ENCODE results near the gene PJA2.

The PJA2 gene

DNA sequence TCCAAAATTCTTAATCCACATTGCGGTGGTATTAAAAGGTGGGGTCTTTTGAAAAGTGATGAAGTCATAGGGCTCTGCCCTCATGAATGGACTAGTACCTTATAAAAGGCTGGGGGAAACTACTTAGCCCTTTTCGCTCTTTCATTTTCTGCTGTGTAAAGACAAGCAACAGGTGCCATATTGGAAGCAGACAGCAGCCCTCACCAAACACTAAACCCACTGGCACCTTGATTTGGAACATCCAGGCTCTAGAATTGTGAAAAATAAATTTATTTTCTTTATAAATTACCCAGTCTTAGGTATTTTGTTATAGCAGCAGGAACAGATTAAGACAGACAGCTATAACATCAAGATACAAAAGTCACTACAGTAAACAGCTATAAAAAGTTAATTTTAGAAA lies 12.8 kb downstream of the PJA2 start:
- Histone ChIP-seq H3K9me3 (ENCODE audit: insufficient read depth, low read length, severe bottlenecking) (peaks cover 2% of the 10 kb centered on the region), H2AFZ (ENCODE audit: low read depth, low read length) (no peak overlapping the region), H4K20me1 (ENCODE audit: insufficient read depth, low read length) (peaks cover 22% of the 10 kb centered on the region; the same call in 1 of the 2 replicates), H3K27me3 (ENCODE audit: insufficient read depth, low read length, poor library complexity) (no peaks in the 10 kb centered on the region), H3K4me1 (ENCODE audit: insufficient read depth, low read length) (no peaks in the 10 kb centered on the region), H3K27ac (ENCODE audit: low read length) (no peak overlapping the region), H3K9ac (ENCODE audit: low read depth, low read length) (no peak overlapping the region), H3K4me2 (ENCODE audit: insufficient read depth, low read length) (no peak overlapping the region), H3K36me3 (ENCODE audit: insufficient read depth, low read length) (peaks cover 5% of the 10 kb centered on the region; the same call in 1 of the 2 replicates), H3K79me2 (ENCODE audit: insufficient read depth, low read length) (peaks cover 98% of the 10 kb centered on the region), H3K4me3 (ENCODE audit: low read depth in 1 of 2, low read length in 2 of 2) (no peak overlapping the region)
- TF ChIP-seq EZH2 (IDR thresholded peaks at IDR 0.05; ENCODE audit: borderline replicate concordance, low read depth, low read length, severe bottlenecking) = no peak
- TF ChIP-seq, protein P1, sequence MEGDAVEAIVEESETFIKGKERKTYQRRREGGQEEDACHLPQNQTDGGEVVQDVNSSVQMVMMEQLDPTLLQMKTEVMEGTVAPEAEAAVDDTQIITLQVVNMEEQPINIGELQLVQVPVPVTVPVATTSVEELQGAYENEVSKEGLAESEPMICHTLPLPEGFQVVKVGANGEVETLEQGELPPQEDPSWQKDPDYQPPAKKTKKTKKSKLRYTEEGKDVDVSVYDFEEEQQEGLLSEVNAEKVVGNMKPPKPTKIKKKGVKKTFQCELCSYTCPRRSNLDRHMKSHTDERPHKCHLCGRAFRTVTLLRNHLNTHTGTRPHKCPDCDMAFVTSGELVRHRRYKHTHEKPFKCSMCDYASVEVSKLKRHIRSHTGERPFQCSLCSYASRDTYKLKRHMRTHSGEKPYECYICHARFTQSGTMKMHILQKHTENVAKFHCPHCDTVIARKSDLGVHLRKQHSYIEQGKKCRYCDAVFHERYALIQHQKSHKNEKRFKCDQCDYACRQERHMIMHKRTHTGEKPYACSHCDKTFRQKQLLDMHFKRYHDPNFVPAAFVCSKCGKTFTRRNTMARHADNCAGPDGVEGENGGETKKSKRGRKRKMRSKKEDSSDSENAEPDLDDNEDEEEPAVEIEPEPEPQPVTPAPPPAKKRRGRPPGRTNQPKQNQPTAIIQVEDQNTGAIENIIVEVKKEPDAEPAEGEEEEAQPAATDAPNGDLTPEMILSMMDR (IDR thresholded peaks at IDR 0.05; ENCODE audit: borderline replicate concordance, extremely low read depth, low read length, poor library complexity, severe bottlenecking) = no peak
- no peak for ATAC-seq (ENCODE audit: insufficient read depth, low read depth)
- no peak for DNase-seq

- H3K4me2 ChIP-seq (ENCODE audit: insufficient read depth, low read length) = no peak overlapping the region
- DNase-seq (no peak), ATAC-seq (ENCODE audit: insufficient read depth, low read depth) (no peak)
- peaks cover 6% of the 10 kb centered on the region for H3K9me3 ChIP-seq (ENCODE audit: insufficient read depth, low read length, severe bottlenecking)
- no peak for TF ChIP-seq EZH2 (IDR thresholded peaks at IDR 0.05; ENCODE audit: borderline replicate concordance, low read depth, low read length, severe bottlenecking)
- TF ChIP-seq, protein P1 (IDR thresholded peaks at IDR 0.05; ENCODE audit: borderline replicate concordance, extremely low read depth, low read length, poor library complexity, severe bottlenecking) = no peak
- no peak overlapping the region for H2AFZ ChIP-seq (ENCODE audit: low read depth, low read length)
- H4K20me1 ChIP-seq (ENCODE audit: insufficient read depth, low read length) = peaks cover 13% of the 10 kb centered on the region; the same call in 1 of the 2 replicates
- H3K36me3 ChIP-seq (ENCODE audit: insufficient read depth, low read length) = peaks cover 12% of the 10 kb centered on the region
- H3K4me1 ChIP-seq (ENCODE audit: insufficient read depth, low read length) = no peaks in the 10 kb centered on the region
- no peaks in the 10 kb centered on the region for H3K27me3 ChIP-seq (ENCODE audit: insufficient read depth, low read length, poor library complexity)
- H3K27ac ChIP-seq (ENCODE audit: low read length) = no peak overlapping the region
- no peak overlapping the region for H3K4me3 ChIP-seq (ENCODE audit: low read depth in 1 of 2, low read length in 2 of 2)
- H3K9ac ChIP-seq (ENCODE audit: low read depth, low read length) = no peak overlapping the region
- peaks cover 98% of the 10 kb centered on the region for H3K79me2 ChIP-seq (ENCODE audit: insufficient read depth, low read length)
Observed at GRCh38 chr5:109394806-109395205, 15.0 kb downstream of the PJA2 start.

DNA sequence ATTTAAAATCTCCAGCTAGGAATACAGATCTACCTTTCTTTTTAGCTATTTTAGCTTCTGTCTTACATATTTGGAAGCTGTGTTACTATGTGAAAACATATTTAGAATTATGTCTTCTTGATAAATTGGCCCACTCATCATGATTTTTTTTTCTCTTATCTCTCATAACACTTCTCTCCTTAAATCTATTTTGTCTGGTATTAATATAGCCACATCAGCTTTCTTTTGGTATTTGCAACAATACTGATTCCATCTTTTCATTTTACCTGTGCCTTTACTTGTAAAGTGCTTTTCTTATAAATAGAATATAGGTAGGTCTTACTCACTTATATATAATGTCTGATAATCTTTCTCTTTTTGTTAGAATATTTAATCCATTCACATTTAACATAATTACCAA lies 19.6 kb downstream of the PJA2 start:
- no peaks in the 10 kb centered on the region for H3K4me1 ChIP-seq (ENCODE audit: insufficient read depth, low read length)
- H3K79me2 ChIP-seq (ENCODE audit: insufficient read depth, low read length) = peaks cover 100% of the 10 kb centered on the region
- H3K36me3 ChIP-seq (ENCODE audit: insufficient read depth, low read length) = peaks cover 7% of the 10 kb centered on the region; the same call in 1 of the 2 replicates
- no peaks in the 10 kb centered on the region for H3K27me3 ChIP-seq (ENCODE audit: insufficient read depth, low read length, poor library complexity)
- peaks cover 6% of the 10 kb centered on the region for H3K9me3 ChIP-seq (ENCODE audit: insufficient read depth, low read length, severe bottlenecking)
- H2AFZ ChIP-seq (ENCODE audit: low read depth, low read length) = no peak overlapping the region
- no peak overlapping the region for H3K4me3 ChIP-seq (ENCODE audit: low read depth in 1 of 2, low read length in 2 of 2)
- H3K27ac ChIP-seq (ENCODE audit: low read length) = no peak overlapping the region
- no peak overlapping the region for H3K4me2 ChIP-seq (ENCODE audit: insufficient read depth, low read length)
- DNase-seq (no peak), ATAC-seq (ENCODE audit: insufficient read depth, low read depth) (no peak)
- H4K20me1 ChIP-seq (ENCODE audit: insufficient read depth, low read length) = peaks cover 9% of the 10 kb centered on the region
- no peak overlapping the region for H3K9ac ChIP-seq (ENCODE audit: low read depth, low read length)
- TF ChIP-seq, protein P1 (IDR thresholded peaks at IDR 0.05; ENCODE audit: borderline replicate concordance, extremely low read depth, low read length, poor library complexity, severe bottlenecking) = no peak
- TF ChIP-seq EZH2 (IDR thresholded peaks at IDR 0.05; ENCODE audit: borderline replicate concordance, low read depth, low read length, severe bottlenecking) = no peak

DNA sequence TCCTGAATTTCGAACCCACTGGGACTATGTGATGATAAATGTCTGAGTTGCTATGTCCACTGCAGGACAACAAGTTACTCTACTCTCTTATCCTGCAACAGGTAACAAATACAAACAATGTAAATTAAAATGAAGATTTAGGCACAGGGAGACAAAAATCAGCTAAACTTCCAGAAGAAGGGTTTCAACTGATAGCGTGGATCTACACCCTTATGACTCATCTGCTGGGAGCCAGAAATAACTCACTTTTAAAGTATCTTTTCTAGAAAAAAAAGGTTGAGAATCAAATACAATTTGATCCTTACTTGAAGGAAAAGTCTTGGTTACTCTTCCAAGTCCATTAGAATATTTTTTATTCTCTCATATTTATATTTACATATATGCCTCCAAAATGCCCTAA lies 21.4 kb downstream of the PJA2 start:
- DNase-seq (no peak), ATAC-seq (ENCODE audit: insufficient read depth, low read depth) (no peak)
- Histone ChIP-seq H3K4me1 (ENCODE audit: insufficient read depth, low read length) (no peaks in the 10 kb centered on the region), H3K36me3 (ENCODE audit: insufficient read depth, low read length) (peaks cover 13% of the 10 kb centered on the region), H3K4me3 (ENCODE audit: low read depth in 1 of 2, low read length in 2 of 2) (no peak overlapping the region), H3K79me2 (ENCODE audit: insufficient read depth, low read length) (peaks cover 100% of the 10 kb centered on the region), H3K27ac (ENCODE audit: low read length) (no peak overlapping the region), H2AFZ (ENCODE audit: low read depth, low read length) (no peak overlapping the region), H3K4me2 (ENCODE audit: insufficient read depth, low read length) (no peak overlapping the region), H3K27me3 (ENCODE audit: insufficient read depth, low read length, poor library complexity) (no peaks in the 10 kb centered on the region), H3K9ac (ENCODE audit: low read depth, low read length) (no peak overlapping the region), H3K9me3 (ENCODE audit: insufficient read depth, low read length, severe bottlenecking) (peaks cover 6% of the 10 kb centered on the region), H4K20me1 (ENCODE audit: insufficient read depth, low read length) (peaks cover 11% of the 10 kb centered on the region)
- no peak for TF ChIP-seq EZH2 (IDR thresholded peaks at IDR 0.05; ENCODE audit: borderline replicate concordance, low read depth, low read length, severe bottlenecking)
